ENCODE measurements around the gene NXF1. TPM values are rescaled to one million over a fixed set of nuclear protein-coding genes. Genes with fewer than 3 reads are reported as not detected.

NXF1 gene
- total and polyA plus RNA-seq, 4 donors: 17.3 to 38.3 (median 32.7) TPM

DNA sequence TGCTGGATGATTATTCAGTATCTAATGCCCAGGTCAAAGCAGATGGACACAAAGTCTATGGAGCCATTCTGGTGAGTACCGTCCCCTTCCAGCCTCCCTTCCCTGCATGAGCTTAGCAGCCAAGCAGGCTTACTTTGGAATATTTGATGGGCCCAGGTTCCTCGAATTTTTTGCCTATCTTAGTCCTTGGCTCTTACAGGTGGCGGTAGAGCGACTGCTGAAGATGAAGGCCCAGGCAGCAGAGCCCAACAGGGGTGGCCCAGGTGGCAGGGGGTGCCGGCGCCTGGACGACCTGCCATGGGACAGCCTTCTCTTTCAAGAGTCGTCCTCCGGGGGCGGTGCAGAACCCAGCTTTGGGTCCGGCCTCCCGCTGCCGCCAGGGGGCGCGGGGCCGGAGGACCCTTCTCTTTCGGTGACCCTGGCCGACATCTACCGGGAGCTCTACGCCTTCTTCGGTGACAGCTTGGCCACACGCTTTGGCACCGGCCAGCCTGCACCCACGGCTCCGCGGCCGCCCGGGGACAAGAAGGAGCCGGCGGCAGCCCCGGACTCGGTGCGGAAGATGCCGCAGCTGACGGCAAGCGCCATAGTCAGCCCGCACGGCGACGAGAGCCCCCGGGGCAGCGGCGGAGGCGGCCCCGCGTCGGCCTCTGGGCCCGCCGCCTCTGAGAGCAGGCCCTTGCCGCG lies 18.8 kb downstream of the NXF1 start:
- peak; percentile 93 for DNase-seq (ENCODE audit: low spot score)
- Histone ChIP-seq H3K4me1 (ENCODE audit: control insufficient read depth in 4 of 4, insufficient read depth in 4 of 4, low read length in 3 of 4) (peaks cover 2 to 44% (median 35%) of the 10 kb centered on the region in 4 donors), H3K36me3 (ENCODE audit: control insufficient read depth in 4 of 4, insufficient read depth in 3 of 4, low read depth in 1 of 4, low read length in 3 of 4) (peaks cover 0 to 20% (median 6%) of the 10 kb centered on the region in 4 donors), H3K27me3 (ENCODE audit: control insufficient read depth in 4 of 4, insufficient read depth in 4 of 4, low read length in 3 of 4) (no peaks in the 10 kb centered on the region), H3K9ac (ENCODE audit: low read depth in 1 of 2, low read length in 2 of 2) (peak overlapping the region; percentile 4 to 69), H3K4me3 (ENCODE audit: low read depth in 1 of 3, low read length in 3 of 3) (peak overlapping the region; percentile 85 to 92 (median 89)), H3K9me3 (ENCODE audit: control insufficient read depth in 4 of 4, low read length in 3 of 4) (no peaks in the 10 kb centered on the region), H3K27ac (ENCODE audit: low read depth in 1 of 2, low read length in 2 of 2) (peak overlapping the region; percentile 80 to 91)
- 1% methylated on average over 51 of the region's 51 CpGs for WGBS
- TF ChIP-seq, protein P1, sequence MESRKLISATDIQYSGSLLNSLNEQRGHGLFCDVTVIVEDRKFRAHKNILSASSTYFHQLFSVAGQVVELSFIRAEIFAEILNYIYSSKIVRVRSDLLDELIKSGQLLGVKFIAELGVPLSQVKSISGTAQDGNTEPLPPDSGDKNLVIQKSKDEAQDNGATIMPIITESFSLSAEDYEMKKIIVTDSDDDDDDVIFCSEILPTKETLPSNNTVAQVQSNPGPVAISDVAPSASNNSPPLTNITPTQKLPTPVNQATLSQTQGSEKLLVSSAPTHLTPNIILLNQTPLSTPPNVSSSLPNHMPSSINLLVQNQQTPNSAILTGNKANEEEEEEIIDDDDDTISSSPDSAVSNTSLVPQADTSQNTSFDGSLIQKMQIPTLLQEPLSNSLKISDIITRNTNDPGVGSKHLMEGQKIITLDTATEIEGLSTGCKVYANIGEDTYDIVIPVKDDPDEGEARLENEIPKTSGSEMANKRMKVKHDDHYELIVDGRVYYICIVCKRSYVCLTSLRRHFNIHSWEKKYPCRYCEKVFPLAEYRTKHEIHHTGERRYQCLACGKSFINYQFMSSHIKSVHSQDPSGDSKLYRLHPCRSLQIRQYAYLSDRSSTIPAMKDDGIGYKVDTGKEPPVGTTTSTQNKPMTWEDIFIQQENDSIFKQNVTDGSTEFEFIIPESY (IDR thresholded peaks at IDR 0.05): no peak
- TF ChIP-seq RXRA (IDR thresholded peaks at IDR 0.05): peak in 1 of 2 donors; percentile 57
- TF ChIP-seq, protein P2, sequence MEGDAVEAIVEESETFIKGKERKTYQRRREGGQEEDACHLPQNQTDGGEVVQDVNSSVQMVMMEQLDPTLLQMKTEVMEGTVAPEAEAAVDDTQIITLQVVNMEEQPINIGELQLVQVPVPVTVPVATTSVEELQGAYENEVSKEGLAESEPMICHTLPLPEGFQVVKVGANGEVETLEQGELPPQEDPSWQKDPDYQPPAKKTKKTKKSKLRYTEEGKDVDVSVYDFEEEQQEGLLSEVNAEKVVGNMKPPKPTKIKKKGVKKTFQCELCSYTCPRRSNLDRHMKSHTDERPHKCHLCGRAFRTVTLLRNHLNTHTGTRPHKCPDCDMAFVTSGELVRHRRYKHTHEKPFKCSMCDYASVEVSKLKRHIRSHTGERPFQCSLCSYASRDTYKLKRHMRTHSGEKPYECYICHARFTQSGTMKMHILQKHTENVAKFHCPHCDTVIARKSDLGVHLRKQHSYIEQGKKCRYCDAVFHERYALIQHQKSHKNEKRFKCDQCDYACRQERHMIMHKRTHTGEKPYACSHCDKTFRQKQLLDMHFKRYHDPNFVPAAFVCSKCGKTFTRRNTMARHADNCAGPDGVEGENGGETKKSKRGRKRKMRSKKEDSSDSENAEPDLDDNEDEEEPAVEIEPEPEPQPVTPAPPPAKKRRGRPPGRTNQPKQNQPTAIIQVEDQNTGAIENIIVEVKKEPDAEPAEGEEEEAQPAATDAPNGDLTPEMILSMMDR (IDR thresholded peaks at IDR 0.05; ENCODE audit: low read depth, low read length, missing input control): peak; percentile 94
- TF ChIP-seq RAD21 (IDR thresholded peaks at IDR 0.05): peak; percentile 72 to 80

DNA sequence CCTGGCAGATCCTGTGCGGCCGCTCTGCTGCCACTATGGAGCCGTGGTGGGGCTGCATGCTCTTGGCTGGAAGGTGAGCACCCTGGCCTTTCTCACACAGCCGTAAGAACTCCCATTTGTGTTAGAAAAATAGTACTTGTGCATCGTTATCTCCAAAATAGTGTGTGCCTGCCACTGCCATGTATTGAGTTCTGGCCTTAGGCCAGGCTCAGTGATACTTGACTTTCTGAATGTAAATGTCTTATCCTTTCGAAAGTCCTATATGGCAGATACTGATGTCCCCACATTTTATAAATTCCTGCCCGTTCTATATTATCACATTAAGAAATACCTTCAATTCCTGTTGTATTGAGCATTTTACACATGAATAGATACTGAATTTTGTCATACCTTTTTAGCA lies 22.5 kb downstream of the NXF1 start:
- WGBS: 96% methylated on average over 7 of the region's 7 CpGs
- no peak overlapping the region for H3K27ac ChIP-seq (ENCODE audit: low read depth in 1 of 2, low read length in 2 of 2)
- no peaks in the 10 kb centered on the region for H3K27me3 ChIP-seq (ENCODE audit: control insufficient read depth in 4 of 4, insufficient read depth in 4 of 4, low read length in 3 of 4)
- DNase-seq (ENCODE audit: low spot score): no peak
- H3K4me1 ChIP-seq (ENCODE audit: control insufficient read depth in 4 of 4, insufficient read depth in 4 of 4, low read length in 3 of 4): peaks cover 2 to 11% (median 9%) of the 10 kb centered on the region in 4 donors
- peaks cover 4 to 29% (median 11%) of the 10 kb centered on the region in 4 donors for H3K36me3 ChIP-seq (ENCODE audit: control insufficient read depth in 4 of 4, insufficient read depth in 3 of 4, low read depth in 1 of 4, low read length in 3 of 4)
- no peak for TF ChIP-seq NR2F2 (IDR thresholded peaks at IDR 0.05)
- TF ChIP-seq YY1 (IDR thresholded peaks at IDR 0.05): no peak
- TF ChIP-seq EGR1 (IDR thresholded peaks at IDR 0.05; ENCODE audit: low read depth in 2 of 2): no peak
- no peak for TF ChIP-seq FOXA1 (IDR thresholded peaks at IDR 0.05)
- no peak for TF ChIP-seq RAD21 (IDR thresholded peaks at IDR 0.05)
- TF ChIP-seq, protein P3, sequence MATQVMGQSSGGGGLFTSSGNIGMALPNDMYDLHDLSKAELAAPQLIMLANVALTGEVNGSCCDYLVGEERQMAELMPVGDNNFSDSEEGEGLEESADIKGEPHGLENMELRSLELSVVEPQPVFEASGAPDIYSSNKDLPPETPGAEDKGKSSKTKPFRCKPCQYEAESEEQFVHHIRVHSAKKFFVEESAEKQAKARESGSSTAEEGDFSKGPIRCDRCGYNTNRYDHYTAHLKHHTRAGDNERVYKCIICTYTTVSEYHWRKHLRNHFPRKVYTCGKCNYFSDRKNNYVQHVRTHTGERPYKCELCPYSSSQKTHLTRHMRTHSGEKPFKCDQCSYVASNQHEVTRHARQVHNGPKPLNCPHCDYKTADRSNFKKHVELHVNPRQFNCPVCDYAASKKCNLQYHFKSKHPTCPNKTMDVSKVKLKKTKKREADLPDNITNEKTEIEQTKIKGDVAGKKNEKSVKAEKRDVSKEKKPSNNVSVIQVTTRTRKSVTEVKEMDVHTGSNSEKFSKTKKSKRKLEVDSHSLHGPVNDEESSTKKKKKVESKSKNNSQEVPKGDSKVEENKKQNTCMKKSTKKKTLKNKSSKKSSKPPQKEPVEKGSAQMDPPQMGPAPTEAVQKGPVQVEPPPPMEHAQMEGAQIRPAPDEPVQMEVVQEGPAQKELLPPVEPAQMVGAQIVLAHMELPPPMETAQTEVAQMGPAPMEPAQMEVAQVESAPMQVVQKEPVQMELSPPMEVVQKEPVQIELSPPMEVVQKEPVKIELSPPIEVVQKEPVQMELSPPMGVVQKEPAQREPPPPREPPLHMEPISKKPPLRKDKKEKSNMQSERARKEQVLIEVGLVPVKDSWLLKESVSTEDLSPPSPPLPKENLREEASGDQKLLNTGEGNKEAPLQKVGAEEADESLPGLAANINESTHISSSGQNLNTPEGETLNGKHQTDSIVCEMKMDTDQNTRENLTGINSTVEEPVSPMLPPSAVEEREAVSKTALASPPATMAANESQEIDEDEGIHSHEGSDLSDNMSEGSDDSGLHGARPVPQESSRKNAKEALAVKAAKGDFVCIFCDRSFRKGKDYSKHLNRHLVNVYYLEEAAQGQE (IDR thresholded peaks at IDR 0.05): no peak
- TF ChIP-seq, protein P4, sequence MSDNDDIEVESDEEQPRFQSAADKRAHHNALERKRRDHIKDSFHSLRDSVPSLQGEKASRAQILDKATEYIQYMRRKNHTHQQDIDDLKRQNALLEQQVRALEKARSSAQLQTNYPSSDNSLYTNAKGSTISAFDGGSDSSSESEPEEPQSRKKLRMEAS (IDR thresholded peaks at IDR 0.05): no peak
- no peak for TF ChIP-seq JUND (IDR thresholded peaks at IDR 0.05)
- TF ChIP-seq RXRA (IDR thresholded peaks at IDR 0.05): no peak
- TF ChIP-seq, protein P5, sequence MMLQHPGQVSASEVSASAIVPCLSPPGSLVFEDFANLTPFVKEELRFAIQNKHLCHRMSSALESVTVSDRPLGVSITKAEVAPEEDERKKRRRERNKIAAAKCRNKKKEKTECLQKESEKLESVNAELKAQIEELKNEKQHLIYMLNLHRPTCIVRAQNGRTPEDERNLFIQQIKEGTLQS (IDR thresholded peaks at IDR 0.05): no peak
- TF ChIP-seq, protein P2 (IDR thresholded peaks at IDR 0.05; ENCODE audit: low read depth, low read length, missing input control): no peak
- H3K9me3 ChIP-seq (ENCODE audit: control insufficient read depth in 4 of 4, low read length in 3 of 4): no peaks in the 10 kb centered on the region
- no peak overlapping the region for H3K4me3 ChIP-seq (ENCODE audit: low read depth in 1 of 3, low read length in 3 of 3)
- H3K9ac ChIP-seq (ENCODE audit: low read depth in 1 of 2, low read length in 2 of 2): no peak overlapping the region

All from liver (tissue), 9 donors.